ENCODE results near the gene ABCC4.

ABCC4 gene

DNA sequence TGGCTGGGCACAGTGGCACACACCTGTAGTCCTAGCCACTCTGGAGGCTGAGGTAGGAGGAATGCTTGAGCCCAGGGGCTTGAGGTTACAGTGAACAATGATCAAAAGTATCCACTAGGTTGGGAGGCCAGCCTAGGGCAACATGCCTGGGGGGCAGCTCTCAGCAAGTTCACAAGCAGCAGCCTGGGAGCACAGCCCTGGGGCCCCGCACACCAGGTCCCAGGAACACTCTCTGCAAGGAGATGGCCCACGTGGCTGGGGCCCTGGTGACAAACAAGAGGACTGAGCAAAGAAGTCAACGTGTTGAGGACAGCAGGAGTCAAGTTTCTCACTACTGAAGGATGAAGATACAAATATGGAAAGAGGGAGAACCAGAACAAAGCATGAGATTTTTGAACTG is 39.3 kb downstream of the ABCC4 start:
- no peak for FAIRE-seq

DNA sequence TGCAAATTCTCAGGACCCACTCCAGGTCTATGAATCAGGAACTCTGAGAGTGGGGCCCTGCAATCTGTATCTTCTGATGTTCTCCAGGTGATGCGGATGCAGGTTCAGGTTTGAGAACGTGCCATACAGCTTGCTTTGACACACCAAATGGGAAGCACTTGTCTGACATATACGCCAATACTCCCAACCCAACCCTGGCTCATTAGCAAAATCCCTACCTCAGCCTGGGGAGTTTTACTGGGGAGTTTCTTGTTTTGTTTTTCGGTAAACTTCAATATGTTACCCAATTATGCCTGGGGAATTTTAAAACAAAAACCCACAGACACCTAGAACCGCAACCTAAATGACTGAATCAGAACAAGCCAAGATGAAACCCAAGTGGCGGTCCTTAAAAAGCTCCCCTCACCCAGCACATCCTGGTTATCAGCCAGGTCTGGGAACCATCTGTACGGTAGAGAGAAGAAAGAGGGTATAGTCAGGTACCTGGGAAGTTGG is 41.2 kb downstream of the ABCC4 start:
- FAIRE-seq (no peak), DNase-seq (ENCODE audit: insufficient read length, low spot score) (no peak)

More for the DNA sequence above, 39.3 kb downstream of the ABCC4 start:
- no peak for DNase-seq (ENCODE audit: insufficient read length, low spot score)

GRCh38 chr13:95258619-95259194 is 42.5 kb downstream of the ABCC4 start:
- no peak for FAIRE-seq
- DNase-seq (ENCODE audit: insufficient read length, low spot score), result no peak

DNA sequence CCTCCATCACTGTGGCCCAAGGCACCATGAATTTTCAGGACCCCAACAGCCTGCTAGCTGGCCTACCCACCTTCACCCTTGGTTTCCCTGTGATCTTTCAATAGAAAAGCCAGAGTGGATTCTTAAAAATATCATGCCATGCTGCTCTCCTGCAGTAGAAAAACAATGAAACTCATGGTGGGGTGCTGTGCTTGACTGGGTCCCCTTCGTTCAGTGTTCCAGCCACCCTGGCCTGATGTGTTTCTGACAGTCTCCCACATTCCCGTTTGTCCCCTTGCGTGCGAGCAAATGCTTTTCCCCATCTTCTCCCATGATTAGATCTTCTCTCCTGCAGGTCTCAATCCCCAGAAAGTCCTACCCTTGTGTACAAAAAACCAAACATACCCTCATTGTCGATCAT is 43.2 kb downstream of the ABCC4 start:
- no peak for DNase-seq (ENCODE audit: insufficient read length, low spot score)
- FAIRE-seq, result no peak

DNA sequence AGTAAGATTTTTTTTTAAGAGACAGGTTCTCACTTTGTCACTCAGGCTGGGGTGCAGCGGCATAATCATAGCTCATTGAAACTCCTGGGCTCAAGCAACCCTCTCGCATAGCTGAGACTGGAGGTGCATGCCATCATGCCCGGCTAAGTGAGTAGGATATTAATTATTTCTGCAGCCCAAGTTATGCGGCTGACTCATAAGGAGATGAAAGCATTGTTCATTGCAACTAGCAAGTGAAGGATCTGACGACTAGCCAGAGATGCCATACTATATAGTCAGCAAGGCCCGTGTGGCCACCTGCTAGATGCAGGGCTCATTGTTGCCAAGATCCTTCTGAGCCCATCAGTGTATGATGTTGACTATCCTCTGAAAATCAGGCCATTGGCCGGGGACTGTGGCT is 45.2 kb downstream of the ABCC4 start:
- peak; percentile 53 for DNase-seq (ENCODE audit: insufficient read length, low spot score)

GRCh38 chr13:95255072-95255732 is 46.0 kb downstream of the ABCC4 start:
- FAIRE-seq, result no peak

More for the DNA sequence above, 45.2 kb downstream of the ABCC4 start:
- FAIRE-seq, result no peak

GRCh38 chr13:95254339-95254738 is 46.9 kb downstream of the ABCC4 start:
- DNase-seq (ENCODE audit: insufficient read length, low spot score) (no peak), FAIRE-seq (no peak)

More at GRCh38 chr13:95255072-95255732, 46.0 kb downstream of the ABCC4 start:
- DNase-seq (ENCODE audit: insufficient read length, low spot score), result no peak

DNA sequence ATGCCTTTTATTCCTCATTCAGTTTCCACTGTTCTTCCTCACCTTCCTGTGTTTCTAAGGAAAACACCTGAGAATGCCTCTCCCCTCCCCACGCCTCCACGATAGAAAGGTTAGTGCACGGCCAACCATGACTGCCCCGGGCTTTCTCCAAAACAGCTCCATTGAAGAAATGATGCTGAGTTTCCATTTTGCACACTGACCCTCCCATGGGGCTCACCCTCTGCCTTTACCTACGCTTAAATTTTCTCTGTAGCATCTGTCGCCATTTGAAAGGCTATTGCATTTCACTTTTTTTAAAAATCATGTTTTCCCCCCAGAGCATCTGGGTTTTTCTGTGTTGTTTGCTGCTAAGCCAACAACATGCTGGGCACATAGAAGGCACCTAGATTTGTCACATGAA is 48.2 kb downstream of the ABCC4 start:
- FAIRE-seq, result no peak

DNA sequence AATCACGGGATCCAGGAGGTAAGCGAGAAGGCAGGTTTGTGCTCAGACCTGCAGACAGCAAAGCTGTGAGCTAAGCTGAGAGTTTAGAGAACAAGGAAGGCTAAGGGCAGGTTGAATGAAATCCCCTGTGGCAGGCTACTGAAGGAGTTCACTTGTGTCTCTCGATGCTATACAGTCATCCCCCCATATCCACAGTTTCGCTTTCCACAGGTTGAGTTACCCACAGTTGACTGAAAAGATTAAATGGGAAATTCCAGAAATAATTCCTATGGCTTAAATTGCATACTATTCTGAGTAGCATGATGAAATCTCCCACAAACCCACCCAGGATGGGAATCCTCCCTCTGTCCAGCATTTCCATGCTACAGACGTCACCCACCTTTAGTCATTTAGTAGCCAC is 49.6 kb downstream of the ABCC4 start:
- DNase-seq (ENCODE audit: insufficient read length, low spot score), result no peak
- FAIRE-seq, result no peak

More for the DNA sequence above, 48.2 kb downstream of the ABCC4 start:
- DNase-seq (ENCODE audit: insufficient read length, low spot score), result no peak

- DNase-seq (ENCODE audit: insufficient read length, low spot score) (no peak), FAIRE-seq (no peak)
Measured at GRCh38 chr13:95250961-95251360, 50.3 kb downstream of the ABCC4 start.

DNA sequence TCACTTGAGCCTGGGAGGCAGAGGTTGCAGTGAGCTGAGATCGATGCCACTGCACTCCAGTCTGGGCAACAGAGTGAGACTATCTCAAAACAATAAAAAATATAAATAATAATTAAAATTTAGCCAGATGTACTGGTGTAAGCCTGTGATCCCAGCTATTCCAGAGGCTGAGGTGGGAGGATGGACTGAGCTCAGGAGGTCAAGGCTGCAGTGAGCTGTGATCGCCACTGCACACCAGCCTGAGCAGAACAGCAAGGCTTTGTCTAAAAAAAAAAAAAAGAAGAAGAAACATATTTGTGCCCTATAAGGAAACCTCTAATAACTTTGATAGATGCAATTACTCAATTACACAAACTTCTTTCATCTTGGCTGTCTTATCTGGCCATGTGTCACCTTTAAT is 52.3 kb downstream of the ABCC4 start:
- DNase-seq (ENCODE audit: insufficient read length, low spot score) (no peak), FAIRE-seq (no peak)

GRCh38 chr13:95247852-95248251 is 53.4 kb downstream of the ABCC4 start:
- no peak for DNase-seq (ENCODE audit: insufficient read length, low spot score)
- FAIRE-seq, result no peak

- DNase-seq (ENCODE audit: insufficient read length, low spot score) (no peak), FAIRE-seq (no peak)
Measured at GRCh38 chr13:95247171-95247570, 54.1 kb downstream of the ABCC4 start.

GRCh38 chr13:95246292-95247082 is 54.8 kb downstream of the ABCC4 start:
- FAIRE-seq (no peak), DNase-seq (ENCODE audit: insufficient read length, low spot score) (no peak)

DNA sequence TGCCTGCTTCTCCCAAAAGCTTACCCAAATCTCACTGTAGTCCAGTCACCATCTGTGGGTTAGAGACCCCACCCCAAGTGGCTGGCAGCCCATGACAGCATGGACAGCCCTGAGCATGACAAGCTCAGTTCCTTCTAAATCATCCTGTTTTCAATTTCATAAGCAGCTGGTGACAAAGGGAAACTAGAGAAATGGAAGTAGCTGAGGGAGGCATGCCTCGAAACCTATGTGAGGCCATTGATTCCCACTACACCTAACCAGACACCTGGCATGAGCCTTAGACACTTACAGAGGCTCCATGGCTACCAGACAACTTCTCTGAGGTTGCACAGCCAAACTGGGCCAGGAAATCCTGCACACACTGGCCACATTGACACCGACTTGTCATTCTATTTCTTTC is 56.2 kb downstream of the ABCC4 start:
- DNase-seq (ENCODE audit: insufficient read length, low spot score) (no peak), FAIRE-seq (no peak)

- no peak for FAIRE-seq
- DNase-seq (ENCODE audit: insufficient read length, low spot score), result no peak
Measured at GRCh38 chr13:95243207-95243606, 58.0 kb downstream of the ABCC4 start.

DNA sequence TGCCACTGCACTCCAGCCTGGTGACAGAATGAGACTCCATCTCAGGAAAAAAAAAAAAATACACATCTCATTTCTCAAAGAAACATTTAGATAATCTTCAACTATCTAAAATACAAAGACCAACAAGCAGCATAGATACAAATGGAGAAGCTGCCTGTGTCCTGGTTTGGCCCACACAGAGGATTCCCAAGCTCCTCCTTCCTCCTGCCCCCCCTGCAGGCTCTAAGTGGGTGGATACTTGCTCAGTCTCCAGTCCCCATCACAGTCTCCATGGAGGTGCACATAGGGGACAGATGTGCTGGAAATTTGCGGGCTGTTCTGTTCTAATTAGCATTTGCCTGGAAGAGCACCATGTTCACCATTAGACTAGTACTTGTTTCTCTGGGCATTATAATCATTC is 59.9 kb downstream of the ABCC4 start:
- no peak for FAIRE-seq
- DNase-seq (ENCODE audit: insufficient read length, low spot score), result no peak

DNA sequence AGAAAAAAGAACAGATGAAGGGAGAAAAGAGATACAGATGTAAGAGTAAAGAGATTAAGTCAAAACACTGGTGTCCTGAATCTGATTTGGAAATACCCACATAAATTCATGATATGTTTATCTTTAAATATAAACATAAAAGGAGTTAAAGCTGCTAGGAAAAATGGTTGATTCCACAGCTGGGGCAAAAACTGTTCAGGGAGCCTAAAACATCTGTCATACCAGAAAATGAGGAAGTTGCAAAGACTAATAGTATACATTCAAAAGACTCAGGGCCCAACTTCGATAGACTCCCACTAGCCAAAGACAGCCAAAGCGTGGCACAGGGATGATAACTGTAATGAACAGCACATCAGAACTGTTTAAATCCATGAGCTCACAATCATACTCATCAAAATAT is 62.0 kb downstream of the ABCC4 start:
- DNase-seq (ENCODE audit: insufficient read length, low spot score), result no peak
- no peak for FAIRE-seq

DNA sequence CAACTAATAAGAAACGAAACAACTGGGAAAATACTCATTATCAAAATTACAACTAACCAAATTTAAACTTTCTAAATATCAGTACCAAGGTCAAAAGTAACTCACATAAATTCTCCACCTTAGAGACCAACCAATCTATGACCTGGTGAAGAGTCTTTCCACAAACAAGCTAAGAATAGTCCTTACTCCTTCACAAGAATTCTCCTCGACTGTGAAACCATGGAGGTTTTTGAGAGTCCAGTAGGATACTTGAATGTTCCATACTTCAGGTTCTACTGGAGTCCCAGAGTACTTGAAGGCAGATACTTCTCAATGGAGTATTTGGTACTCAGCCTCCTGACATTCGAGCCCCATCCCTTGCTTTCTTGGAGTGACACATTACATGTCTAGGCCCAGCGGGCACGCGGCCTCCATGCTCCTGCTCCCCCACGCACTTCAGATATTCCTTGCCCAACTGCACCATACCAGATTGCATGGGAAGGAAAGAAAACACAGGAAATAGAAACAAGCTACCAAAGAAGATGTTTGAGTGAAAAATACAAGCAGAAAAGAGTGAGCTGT is 63.9 kb downstream of the ABCC4 start:
- DNase-seq (ENCODE audit: insufficient read length, low spot score) (no peak), FAIRE-seq (no peak)

DNA sequence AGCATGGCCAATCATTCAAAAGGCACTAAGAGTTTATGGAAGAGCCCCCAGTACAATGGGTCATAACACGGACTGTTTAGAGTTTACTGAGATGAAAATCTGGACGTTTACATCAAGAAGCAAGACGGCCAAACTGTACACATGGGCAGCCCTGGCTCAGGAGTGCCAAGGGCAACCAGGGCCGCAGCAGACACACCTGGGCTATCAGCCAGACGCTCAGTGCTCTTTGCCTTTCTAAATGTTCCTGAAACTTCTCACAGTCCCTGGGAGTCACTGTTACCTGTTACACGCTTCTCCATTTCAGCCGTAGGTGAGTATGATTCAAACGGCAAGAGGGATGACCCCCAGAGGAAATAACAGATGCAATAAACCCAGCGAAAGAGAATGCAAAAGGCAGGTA is 64.5 kb downstream of the ABCC4 start:
- DNase-seq (ENCODE audit: insufficient read length, low spot score) (no peak), FAIRE-seq (no peak)

DNA sequence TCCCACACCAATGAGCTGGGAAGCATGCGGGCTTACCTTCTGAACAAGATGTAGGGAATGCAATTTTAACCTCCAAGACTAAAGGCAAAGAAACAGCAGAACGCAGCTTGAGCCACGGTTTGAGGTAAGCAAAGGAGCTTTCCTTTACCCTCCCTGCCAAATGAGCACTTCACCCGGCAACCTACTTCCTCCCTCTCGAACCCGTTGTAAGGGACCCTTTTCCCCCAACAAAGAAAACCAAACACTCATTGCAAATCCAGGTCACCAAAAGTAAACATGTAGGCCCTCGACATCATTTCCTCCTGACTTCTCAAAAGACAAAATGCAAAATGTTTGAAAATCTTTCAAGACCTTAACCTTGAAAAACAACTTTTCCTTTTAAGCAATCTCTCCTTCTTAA is 65.3 kb downstream of the ABCC4 start:
- FAIRE-seq, result no peak
- no peak for DNase-seq (ENCODE audit: insufficient read length, low spot score)
